HL-60 (cell line): ENCODE data around the gene NUDT3.

ENCODE experiments used
- DNase-seq, 2 experiments: peaks; one replicate each; pipeline ENCODE4 v3.0.0-alpha.2; 2010 to 2020; ENCODE audit warnings: low read depth in 1 of 2, low spot score in 1 of 2
- H3K27ac ChIP-seq: fragments of 250-450 bp; sonication (Bioruptor Pico); replicated peaks from 2 replicates; pipeline ENCODE4 v1.5.1; 2020; ENCODE audit warnings: mild to moderate bottlenecking, moderate library complexity
- H3K27me3 ChIP-seq: fragments of 250-450 bp; sonication (Bioruptor Pico); 2 replicates; pipeline ENCODE4 v1.5.1; 2021; ENCODE audit warnings: mild to moderate bottlenecking, moderate library complexity; ENCODE audit not compliant: insufficient read depth, poor library complexity, severe bottlenecking
- H3K4me3 ChIP-seq: replicated peaks from 2 replicates; pipeline ENCODE4 v1.5.1; 2011; ENCODE audit warnings: mild to moderate bottlenecking, control low read depth, low read length; ENCODE audit not compliant: insufficient read depth
- CTCF ChIP-seq: IDR thresholded peaks from one replicate; pipeline ENCODE4 v1.5.1; 2011; ENCODE audit warnings: low read length, control low read depth, inconsistent platforms; ENCODE audit not compliant: insufficient read depth
- GABPA ChIP-seq: IDR thresholded peaks from 2 replicates; pipeline ENCODE4 v1.6.1; 2012; ENCODE audit warnings: low read depth
- POLR2AphosphoS5 ChIP-seq: IDR thresholded peaks from 2 replicates; pipeline ENCODE4 v1.6.1; 2012; ENCODE audit warnings: low read depth
- REST ChIP-seq: IDR thresholded peaks from 2 replicates; pipeline ENCODE4 v1.6.1; 2012; ENCODE audit warnings: low read depth; ENCODE audit not compliant: insufficient replicate concordance
- SPI1 ChIP-seq: IDR thresholded peaks from 2 replicates; pipeline ENCODE4 v1.6.1; 2012; ENCODE audit warnings: low read depth, mild to moderate bottlenecking, borderline replicate concordance

NUDT3 gene

GRCh38 chr6:34308483-34308882 is 84.0 kb downstream of the NUDT3 start:
- TF ChIP-seq SPI1 (no peak), POLR2AphosphoS5 (no peak), REST (no peak), CTCF (no peak), GABPA (no peak)
- Histone ChIP-seq H3K4me3 (no peak overlapping the region), H3K27ac (no peak overlapping the region), H3K27me3 (no peaks in the 10 kb centered on the region)
- DNase-seq, result no peak

GRCh38 chr6:34305982-34306708 is 86.3 kb downstream of the NUDT3 start:
- Histone ChIP-seq H3K27ac (no peak overlapping the region), H3K4me3 (no peak overlapping the region), H3K27me3 (no peaks in the 10 kb centered on the region)
- TF ChIP-seq GABPA (no peak), SPI1 (no peak), CTCF (no peak), POLR2AphosphoS5 (no peak), REST (no peak)
- DNase-seq, result no peak

- Histone ChIP-seq H3K27me3 (no peaks in the 10 kb centered on the region), H3K27ac (no peak overlapping the region), H3K4me3 (no peak overlapping the region)
- no peak for DNase-seq
- TF ChIP-seq CTCF (no peak), POLR2AphosphoS5 (no peak), REST (no peak), SPI1 (no peak)
These were observed 87.0 kb downstream of the NUDT3 start for GRCh38 chr6:34305497-34305896.
